Lung (tissue), 12 donors: ENCODE results near the gene CPSF4. TPM values are rescaled to one million over a fixed set of nuclear protein-coding genes. Genes with fewer than 3 reads are reported as not detected.

Experiments used
- ATAC-seq: fragments of 200-7000 bp; cut with Tn5 transposase; one replicate; pipeline ENCODE4 v1.9.1; 2020; ENCODE audit warnings: moderate number of reproducible peaks; ENCODE audit not compliant: insufficient read depth, low FRiP score
- DNase-seq, 3 donors: peaks; one replicate each; pipeline ENCODE4 v3.0.0-alpha.2; 2013 to 2017
- H3K27ac ChIP-seq, 2 donors: one replicate each; pipeline ENCODE4 v1.5.1; 2013; ENCODE audit warnings: mild to moderate bottlenecking in 2 of 2, moderate library complexity in 2 of 2, control low read depth in 1 of 2, inconsistent platforms in 1 of 2, low read depth in 1 of 2, low read length in 1 of 2
- H3K27me3 ChIP-seq, 3 donors: one replicate each; pipeline ENCODE4 v1.5.1; 2013; ENCODE audit warnings: low read length in 2 of 3; ENCODE audit not compliant: control insufficient read depth in 3 of 3, insufficient read depth in 3 of 3
- H3K36me3 ChIP-seq, 4 donors: one replicate each; pipeline ENCODE4 v1.5.1; 2013; ENCODE audit warnings: low read length in 4 of 4, mild to moderate bottlenecking in 1 of 4, moderate library complexity in 1 of 4; ENCODE audit not compliant: control insufficient read depth in 4 of 4, insufficient read depth in 4 of 4
- H3K4me1 ChIP-seq, 5 donors: one replicate each; pipeline ENCODE4 v1.5.1; 2013; ENCODE audit warnings: low read length in 5 of 5, mild to moderate bottlenecking in 2 of 5, moderate library complexity in 1 of 5; ENCODE audit not compliant: control insufficient read depth in 5 of 5, insufficient read depth in 5 of 5
- H3K4me3 ChIP-seq: one replicate; pipeline ENCODE4 v1.5.1; 2013; ENCODE audit warnings: mild to moderate bottlenecking, control low read depth, moderate library complexity
- H3K9ac ChIP-seq, 2 donors: one replicate each; pipeline ENCODE4 v1.5.1; 2013; ENCODE audit warnings: low read length in 2 of 2, control low read depth in 1 of 2; ENCODE audit not compliant: insufficient read depth in 1 of 2
- H3K9me3 ChIP-seq, 4 donors: one replicate each; pipeline ENCODE4 v1.5.1; 2013; ENCODE audit warnings: low read length in 3 of 4, mild to moderate bottlenecking in 1 of 4, moderate library complexity in 1 of 4; ENCODE audit not compliant: control insufficient read depth in 4 of 4, insufficient read depth in 3 of 4
- CTCF ChIP-seq: IDR thresholded peaks from 2 replicates; pipeline ENCODE4 v1.5.1; 2012; ENCODE audit warnings: mild to moderate bottlenecking; ENCODE audit errors: control extremely low read depth, extremely low read depth
- WGBS, 2 donors: extraction: QIAGEN DNeasy Blood & Tissue Kit; methylation state at CpG; one replicate each; pipeline ENCODE4 v1.1.7; 2013; 5-methylcytosine and 5-hydroxymethylcytosine counted together
- polyA plus RNA-seq, 2 donors: library from polyadenylated mRNA; stranded (reverse); fragments of 200-250 nt; gene quantifications; one replicate each; pipeline ENCODE4 v1.2.1, GENCODE V29; 2013
- total RNA-seq, 2 donors: library from RNA; depleted of rRNA in 1 of 2; stranded (reverse); fragments of >200 nt in 1 of 2; gene quantifications; one replicate each; pipeline ENCODE4 v1.2.1, GENCODE V29; 2014 to 2021
- donor health status: control.
- donor health status: control.
- donor health status: Bipolar disorder and iron deficiency.
- donor health status: healthy.
- donor health status: DM: yes; HTN: yes; CAD: no.

Gene CPSF4
- total and polyA plus RNA-seq, 4 donors = 18.3 to 36.8 (median 27.7) TPM

DNA sequence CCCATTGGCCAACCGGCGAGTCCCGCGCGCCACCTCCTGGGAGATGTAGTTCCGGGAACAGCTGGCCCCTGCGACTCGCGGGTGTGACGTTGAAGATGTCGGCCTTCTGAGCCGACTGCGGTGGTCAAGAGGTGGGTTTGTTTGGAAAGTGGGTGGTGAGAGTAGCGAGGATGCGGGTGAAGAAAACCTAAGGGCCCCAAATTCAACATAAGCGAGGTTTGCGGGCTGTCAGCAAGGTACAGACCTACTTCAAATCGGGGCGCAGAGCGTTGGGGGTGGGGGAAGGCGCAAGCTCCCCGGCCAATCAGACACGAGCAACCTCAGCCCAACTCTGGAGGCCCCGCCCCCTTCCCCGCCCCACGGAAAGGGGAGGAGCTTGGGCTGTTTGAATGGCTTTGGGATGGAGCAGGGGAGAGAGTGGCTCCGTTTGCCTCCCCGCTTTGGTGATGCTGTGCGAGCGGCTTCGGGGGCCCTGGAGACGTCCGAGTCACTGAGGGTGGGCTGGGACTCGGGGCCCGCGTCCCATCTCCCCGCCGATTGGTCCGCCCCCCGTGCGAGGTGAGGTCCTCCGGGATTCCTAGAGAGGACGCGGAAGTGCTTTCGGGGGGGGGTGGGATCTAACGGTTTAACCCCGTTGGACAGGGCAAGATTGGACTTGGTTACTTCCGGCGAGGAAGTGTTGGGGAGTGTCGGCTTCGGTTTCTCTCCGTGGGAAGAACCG lies 66.0 kb downstream of the CPSF4 start, which contains the start of gene ZKSCAN5:
ZKSCAN5 (plus strand) TSS at position 60 of the 721 bp plus-strand sequence. CDS start 1,383 bp downstream, outside the sequence.
- Histone ChIP-seq H3K9ac (peak within 1 kb of the TSS in 1 of 2 donors; percentile 91), H3K27me3 (no peaks in the 10 kb centered on the region), H3K9me3 (no peaks in the 10 kb centered on the region), H3K4me1 (peaks cover 9 to 21% (median 13%) of the 10 kb centered on the region in 5 donors), H3K36me3 (no peaks in the 10 kb centered on the region), H3K4me3 (peak within 1 kb of the TSS; percentile 62), H3K27ac (peak within 1 kb of the TSS; percentile 85 to 93)
- TF ChIP-seq CTCF = no peak
- ATAC-seq (peak; percentile 95), DNase-seq (peak; percentile 97 to 99 (median 98))
- 0% methylated on average over 52 to 53 of the region's 53 CpGs for WGBS, 2 donors

DNA sequence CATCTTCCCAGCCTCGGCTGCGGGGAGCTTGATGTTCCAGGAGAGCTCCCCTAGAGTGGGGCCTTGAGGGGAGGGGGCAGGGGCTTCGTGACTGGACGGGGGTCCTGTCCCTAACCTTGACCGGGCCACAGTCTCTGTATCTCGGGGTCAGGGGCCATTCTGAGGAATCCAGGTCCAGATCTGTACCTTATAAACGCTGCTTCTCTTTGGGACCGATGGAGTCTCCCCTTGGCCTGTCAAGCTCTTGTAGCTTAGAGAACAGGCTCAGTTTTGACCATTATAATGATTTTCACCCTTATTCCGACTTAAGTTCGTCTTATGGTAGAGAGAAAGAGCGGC lies 66.5 kb downstream of the CPSF4 start:
- no peak for ATAC-seq

More for the DNA sequence above, 66.5 kb downstream of the CPSF4 start:
- peak overlapping the region in 1 of 2 donors; percentile 67 for H3K9ac ChIP-seq
- H3K36me3 ChIP-seq = peaks cover 0 to 2% (median 0%) of the 10 kb centered on the region in 4 donors
- H3K4me1 ChIP-seq = peaks cover 9 to 21% (median 13%) of the 10 kb centered on the region in 5 donors
- no peaks in the 10 kb centered on the region for H3K27me3 ChIP-seq
- no peaks in the 10 kb centered on the region for H3K9me3 ChIP-seq
- peak overlapping the region; percentile 71 to 85 for H3K27ac ChIP-seq
- DNase-seq = no peak
- 3% methylated on average over 11 of the region's 11 CpGs for WGBS, 2 donors
- no peak for TF ChIP-seq CTCF
- peak overlapping the region; percentile 55 for H3K4me3 ChIP-seq

Other genes starting within 250 kb of the CPSF4 start
- 1 to 10 TPM in 1 of 2 donors, under 1 TPM in 1; 0.40 to 1.3 TPM for gene KPNA7, start 230.8 kb upstream of the CPSF4 start, total RNA-seq
- under 1 TPM; 0.55 to 0.58 TPM for gene KPNA7, start 230.8 kb upstream of the CPSF4 start, polyA plus RNA-seq
- not detected for gene MYH16, start 166.1 kb upstream of the CPSF4 start, total RNA-seq
- under 1 TPM; 0.04 to 0.07 TPM for gene MYH16, start 166.1 kb upstream of the CPSF4 start, polyA plus RNA-seq
- gene ARPC1A, start 113.0 kb upstream of the CPSF4 start, total RNA-seq = 100 to 1,000 TPM in 1 of 2 donors, 10 to 100 TPM in 1; 71.3 to 135 TPM
- gene ARPC1A, start 113.0 kb upstream of the CPSF4 start, polyA plus RNA-seq = 100 to 1,000 TPM; 105 to 212 TPM
- gene ARPC1B, start 64.2 kb upstream of the CPSF4 start, total RNA-seq = 100 to 1,000 TPM; 164 to 310 TPM
- 100 to 1,000 TPM; 221 to 937 TPM for gene ARPC1B, start 64.2 kb upstream of the CPSF4 start, polyA plus RNA-seq
- 10 to 100 TPM; 20.5 to 96.6 TPM for gene PDAP1, start 30.3 kb upstream of the CPSF4 start, total RNA-seq
- gene PDAP1, start 30.3 kb upstream of the CPSF4 start, polyA plus RNA-seq = 100 to 1,000 TPM; 130 to 191 TPM
- 100 to 1,000 TPM in 1 of 2 donors, 10 to 100 TPM in 1; 88.5 to 107 TPM for gene BUD31, start 30.0 kb upstream of the CPSF4 start, total RNA-seq
- 100 to 1,000 TPM; 124 to 185 TPM for gene BUD31, start 30.0 kb upstream of the CPSF4 start, polyA plus RNA-seq
- gene PTCD1, start 145 bp upstream of the CPSF4 start, total RNA-seq = 1 to 10 TPM; 4.5 to 6.8 TPM
- gene PTCD1, start 145 bp upstream of the CPSF4 start, polyA plus RNA-seq = 1 to 10 TPM; 2.8 to 3.4 TPM
- 100 to 1,000 TPM; 128 to 208 TPM for gene ATP5MF, start 27.2 kb downstream of the CPSF4 start, total RNA-seq
- gene ATP5MF, start 27.2 kb downstream of the CPSF4 start, polyA plus RNA-seq = 1,000 to 10,000 TPM in 1 of 2 donors, 100 to 1,000 TPM in 1; 970 to 1,164 TPM
- gene ZNF789, start 33.9 kb downstream of the CPSF4 start, total RNA-seq = 10 to 100 TPM; 10.6 to 19.7 TPM
- 10 to 100 TPM in 1 of 2 donors, 1 to 10 TPM in 1; 4.1 to 12.5 TPM for gene ZNF789, start 33.9 kb downstream of the CPSF4 start, polyA plus RNA-seq
- gene ZNF394, start 61.3 kb downstream of the CPSF4 start, total RNA-seq = 10 to 100 TPM; 29.9 to 44.5 TPM
- gene ZNF394, start 61.3 kb downstream of the CPSF4 start, polyA plus RNA-seq = 10 to 100 TPM; 18.5 to 23.0 TPM
- gene ZKSCAN5, start 65.7 kb downstream of the CPSF4 start, total RNA-seq = 1 to 10 TPM; 8.4 to 9.7 TPM
- 1 to 10 TPM; 3.1 to 4.0 TPM for gene ZKSCAN5, start 65.7 kb downstream of the CPSF4 start, polyA plus RNA-seq
- 10 to 100 TPM in 1 of 2 donors, 1 to 10 TPM in 1; 4.8 to 10.1 TPM for gene FAM200A, start 113.2 kb downstream of the CPSF4 start, total RNA-seq
- gene FAM200A, start 113.2 kb downstream of the CPSF4 start, polyA plus RNA-seq = 1 to 10 TPM; 2.7 to 5.4 TPM
- gene ZNF655, start 119.7 kb downstream of the CPSF4 start, total RNA-seq = 100 to 1,000 TPM in 1 of 2 donors, 10 to 100 TPM in 1; 72.3 to 138 TPM
- gene ZNF655, start 119.7 kb downstream of the CPSF4 start, polyA plus RNA-seq = 10 to 100 TPM; 41.3 to 50.1 TPM
- 1 to 10 TPM in 1 of 2 donors, under 1 TPM in 1; 0.31 to 1.4 TPM for gene TMEM225B, start 159.3 kb downstream of the CPSF4 start, total RNA-seq
- gene TMEM225B, start 159.3 kb downstream of the CPSF4 start, polyA plus RNA-seq = 1 to 10 TPM in 1 of 2 donors, under 1 TPM in 1; 0.49 to 1.0 TPM
- gene ZSCAN25, start 178.0 kb downstream of the CPSF4 start, total RNA-seq = 10 to 100 TPM; 22.0 to 24.0 TPM
- 1 to 10 TPM; 5.7 to 6.2 TPM for gene ZSCAN25, start 178.0 kb downstream of the CPSF4 start, polyA plus RNA-seq
- gene CYP3A5, start 241.1 kb downstream of the CPSF4 start, total RNA-seq = 10 to 100 TPM; 11.0 to 26.3 TPM
- gene CYP3A5, start 241.1 kb downstream of the CPSF4 start, polyA plus RNA-seq = 10 to 100 TPM in 1 of 2 donors, 1 to 10 TPM in 1; 2.2 to 10.8 TPM